Testis (tissue), 3 donors: ENCODE results near the gene POLR3K. TPM values are rescaled to one million over a fixed set of nuclear protein-coding genes. Genes with fewer than 3 reads are reported as not detected.

Source experiments
- DNase-seq: peaks from one replicate; pipeline ENCODE4 v3.0.0-alpha.2; 2019
- H3K27ac ChIP-seq, 2 donors: fragments of 200-600 bp; sonication (generic); one replicate each; pipeline ENCODE4 v1.5.1; 2019
- H3K27me3 ChIP-seq: fragments of 200-600 bp; sonication (generic); one replicate; pipeline ENCODE4 v1.5.1; 2019
- H3K36me3 ChIP-seq: fragments of 200-600 bp; sonication (generic); one replicate; pipeline ENCODE4 v1.5.1; 2017; ENCODE audit warnings: low read depth; ENCODE audit errors: missing control alignments
- H3K4me1 ChIP-seq: fragments of 200-600 bp; sonication (generic); one replicate; pipeline ENCODE4 v1.5.1; 2019
- H3K4me3 ChIP-seq, 2 donors: fragments of 200-600 bp; sonication (generic); one replicate each; pipeline ENCODE4 v1.5.1; 2017 to 2019
- H3K9me3 ChIP-seq: fragments of 200-600 bp; sonication (generic); one replicate; pipeline ENCODE4 v1.5.1; 2017
- CTCF ChIP-seq, 3 experiments: fragments of 450-650 bp in 2 of 3; fragments of 200-600 bp in 1 of 3; sonication (generic) in 1 of 3; IDR thresholded peaks; one replicate each; pipeline ENCODE4 v1.5.1; 2016 to 2019; ENCODE audit warnings: antibody characterized with exemption in 3 of 3, mild to moderate bottlenecking in 2 of 3, moderate library complexity in 1 of 3
- POLR2A ChIP-seq: fragments of 450-650 bp; IDR thresholded peaks from one replicate; pipeline ENCODE4 v1.6.1; 2017; ENCODE audit warnings: antibody characterized with exemption, mild to moderate bottlenecking, moderate library complexity
- WGBS, 2 donors: methylation state at CpG; one replicate each; pipeline ENCODE4 v1.1.5; 2018; 5-methylcytosine and 5-hydroxymethylcytosine counted together
- intact Hi-C: fragments of 100-400 bp; cut with DNase I; formaldehyde crosslinking; loops from one replicate; pipeline ENCODE4 v1.15.1; 2023; ENCODE audit warnings: low total_unique reads
- polyA plus RNA-seq: library from polyadenylated mRNA; stranded (reverse); fragments of 350-450 nt; fragmentation: Illumina TruSeq; extraction: RNeasy Lipid Tissue Mini Kit (QIAGEN cat#74804); gene quantifications from one replicate; pipeline ENCODE4 v1.2.3, GENCODE V29; 2014; ENCODE audit warnings: low read depth, low replicate concordance; ENCODE audit not compliant: insufficient read depth
- total RNA-seq, 2 donors: library from RNA; depleted of rRNA; stranded (reverse); fragments of >200 nt; gene quantifications; one replicate each; pipeline ENCODE4 v1.2.3, GENCODE V29; 2016

Gene POLR3K
- total and polyA plus RNA-seq, 3 donors from 2014 or later, result 2.4 to 6.5 (median 3.0) TPM

GRCh38 chr16:89391-90302 is 36.2 kb upstream of the POLR3K start:
- Histone ChIP-seq H3K9me3 (no peaks in the 10 kb centered on the region), H3K36me3 (no peaks in the 10 kb centered on the region), H3K27ac (no peak overlapping the region), H3K4me1 (peaks cover 5% of the 10 kb centered on the region), H3K27me3 (no peaks in the 10 kb centered on the region), H3K4me3 (no peak overlapping the region)
- 94% methylated on average over 6 to 25 of the region's 30 CpGs for WGBS, 2 donors
- TF ChIP-seq CTCF (IDR thresholded peaks at IDR 0.05) (no peak), POLR2A (no peak)
- DNase-seq, result no peak
- intact Hi-C loops, result no loop called here

- Histone ChIP-seq H3K27ac (no peak overlapping the region), H3K27me3 (no peaks in the 10 kb centered on the region), H3K4me1 (peaks cover 5% of the 10 kb centered on the region), H3K36me3 (no peaks in the 10 kb centered on the region), H3K9me3 (no peaks in the 10 kb centered on the region), H3K4me3 (no peak overlapping the region)
- TF ChIP-seq POLR2A (no peak), CTCF (IDR thresholded peaks at IDR 0.05) (no peak)
- intact Hi-C loops, result no loop called here
- WGBS, 2 donors, result 95 to 100% methylated on average over 9 to 14 of the region's 14 CpGs
- DNase-seq, result no peak
These were observed 35.2 kb upstream of the POLR3K start for GRCh38 chr16:88613-89012.

GRCh38 chr16:86483-86952 is 33.1 kb upstream of the POLR3K start:
- Histone ChIP-seq H3K27me3 (no peaks in the 10 kb centered on the region), H3K9me3 (no peaks in the 10 kb centered on the region), H3K4me3 (no peak overlapping the region), H3K36me3 (no peaks in the 10 kb centered on the region), H3K27ac (no peak overlapping the region), H3K4me1 (peaks cover 2% of the 10 kb centered on the region)
- intact Hi-C loops, result no loop called here
- no peak for DNase-seq
- TF ChIP-seq CTCF (IDR thresholded peaks at IDR 0.05), result no peak
- no peak for TF ChIP-seq POLR2A
- 85 to 86% methylated on average over 10 to 23 of the region's 23 CpGs for WGBS, 2 donors

GRCh38 chr16:85865-86264 is 32.5 kb upstream of the POLR3K start:
- 86 to 90% methylated on average over 2 to 9 of the region's 9 CpGs for WGBS, 2 donors
- H3K27me3 ChIP-seq, result no peaks in the 10 kb centered on the region
- intact Hi-C loops, result no loop called here
- no peaks in the 10 kb centered on the region for H3K4me1 ChIP-seq
- DNase-seq, result no peak
- no peak for TF ChIP-seq CTCF (IDR thresholded peaks at IDR 0.05)
- no peak for TF ChIP-seq POLR2A
- no peaks in the 10 kb centered on the region for H3K9me3 ChIP-seq
- no peak overlapping the region for H3K27ac ChIP-seq
- H3K36me3 ChIP-seq, result no peaks in the 10 kb centered on the region
- no peak overlapping the region for H3K4me3 ChIP-seq

DNA sequence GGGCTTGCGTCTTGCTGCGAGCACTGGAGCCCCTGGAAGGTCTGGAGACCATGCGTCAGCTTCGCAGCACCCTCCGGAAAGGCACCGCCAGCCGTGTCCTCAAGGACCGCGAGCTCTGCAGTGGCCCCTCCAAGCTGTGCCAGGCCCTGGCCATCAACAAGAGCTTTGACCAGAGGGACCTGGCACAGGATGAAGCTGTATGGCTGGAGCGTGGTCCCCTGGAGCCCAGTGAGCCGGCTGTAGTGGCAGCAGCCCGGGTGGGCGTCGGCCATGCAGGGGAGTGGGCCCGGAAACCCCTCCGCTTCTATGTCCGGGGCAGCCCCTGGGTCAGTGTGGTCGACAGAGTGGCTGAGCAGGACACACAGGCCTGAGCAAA is 32.0 kb upstream of the POLR3K start:
- DNase-seq, result no peak
- TF ChIP-seq CTCF (IDR thresholded peaks at IDR 0.05), result no peak
- no peak for TF ChIP-seq POLR2A
- no peaks in the 10 kb centered on the region for H3K9me3 ChIP-seq
- WGBS, 2 donors, result 80 to 91% methylated on average over 10 to 18 of the region's 18 CpGs
- no peaks in the 10 kb centered on the region for H3K4me1 ChIP-seq
- no peak overlapping the region for H3K4me3 ChIP-seq
- intact Hi-C loops, result no loop called here
- H3K36me3 ChIP-seq, result no peaks in the 10 kb centered on the region
- H3K27me3 ChIP-seq, result no peaks in the 10 kb centered on the region
- no peak overlapping the region for H3K27ac ChIP-seq
